Measurements from ENCODE around the gene SMIM41. TPM values are rescaled to one million over a fixed set of nuclear protein-coding genes. Genes with fewer than 3 reads are reported as not detected.

SMIM41 gene
- polyA plus RNA-seq, 3 donors = not detected

- H3K27me3 Mint-ChIP-seq (ENCODE audit: low read depth in 3 of 3) = peaks cover 19 to 51% (median 41%) of the 10 kb centered on the region in 3 donors
- H2AFZ ChIP-seq (ENCODE audit: insufficient read depth, low read depth, low read length, poor library complexity, severe bottlenecking) = no peak overlapping the region
- no peaks in the 10 kb centered on the region for H3K4me1 Mint-ChIP-seq
- no peak for TF ChIP-seq CTCF (IDR thresholded peaks at IDR 0.05)
- intact Hi-C loops (cut with micrococcal nuclease) = no loop called here
- no peaks in the 10 kb centered on the region for H3K36me3 Mint-ChIP-seq
- no peaks in the 10 kb centered on the region for H4K20me1 ChIP-seq (ENCODE audit: insufficient read depth, low read length)
- H3K27ac ChIP-seq (ENCODE audit: low read depth in 1 of 2, low read length in 2 of 2) = no peak overlapping the region
- no peak overlapping the region for H3K4me2 ChIP-seq (replicated peaks; ENCODE audit: extremely low read depth, low read length, poor library complexity, severe bottlenecking)
- no peak overlapping the region for H3K27ac Mint-ChIP-seq
- H3K27me3 ChIP-seq (ENCODE audit: control insufficient read depth in 2 of 2, insufficient read depth in 2 of 2, low read length in 2 of 2) = peaks cover 0 to 17% of the 10 kb centered on the region in 2 donors
- H3K4me3 Mint-ChIP-seq = no peak overlapping the region
- H3K4me1 ChIP-seq (ENCODE audit: control insufficient read depth in 1 of 2, insufficient read depth in 2 of 2, low read length in 2 of 2) = no peaks in the 10 kb centered on the region
- no peak for DNase-seq
- H3K79me2 ChIP-seq (ENCODE audit: insufficient read depth, low read length) = no peaks in the 10 kb centered on the region
- H3K4me3 ChIP-seq (replicated peaks in 1 of 3; ENCODE audit: low read depth in 2 of 3, low read length in 3 of 3) = no peak overlapping the region
- H3K9ac ChIP-seq (ENCODE audit: insufficient read depth, low read length, poor library complexity, severe bottlenecking) = no peak overlapping the region
- no peaks in the 10 kb centered on the region for H3K36me3 ChIP-seq (replicated peaks in 1 of 2; ENCODE audit: control insufficient read depth in 1 of 2, insufficient read depth in 2 of 2, low read length in 2 of 2)
- 39% methylated on average over 3 of the region's 3 CpGs for WGBS (ENCODE audit: insufficient coverage)
- peaks cover 0 to 4% (median 0%) of the 10 kb centered on the region in 7 donors for H3K9me3 Mint-ChIP-seq
- H3K9me3 ChIP-seq (replicated peaks in 1 of 2; ENCODE audit: control insufficient read depth in 1 of 2, insufficient read depth in 1 of 2, low read length in 2 of 2) = no peaks in the 10 kb centered on the region
Measured at GRCh38 chr12:52091061-52091460, 11.6 kb downstream of the SMIM41 start.

- H3K79me2 ChIP-seq (ENCODE audit: insufficient read depth, low read length) = no peaks in the 10 kb centered on the region
- H3K4me3 ChIP-seq (replicated peaks in 1 of 3; ENCODE audit: low read depth in 2 of 3, low read length in 3 of 3) = no peak overlapping the region
- H3K4me2 ChIP-seq (replicated peaks; ENCODE audit: extremely low read depth, low read length, poor library complexity, severe bottlenecking) = no peak overlapping the region
- peaks cover 0 to 17% of the 10 kb centered on the region in 2 donors for H3K27me3 ChIP-seq (ENCODE audit: control insufficient read depth in 2 of 2, insufficient read depth in 2 of 2, low read length in 2 of 2)
- peaks cover 0 to 3% (median 0%) of the 10 kb centered on the region in 7 donors for H3K9me3 Mint-ChIP-seq
- H3K27ac ChIP-seq (ENCODE audit: low read depth in 1 of 2, low read length in 2 of 2) = no peak overlapping the region
- no peaks in the 10 kb centered on the region for H3K4me1 ChIP-seq (ENCODE audit: control insufficient read depth in 1 of 2, insufficient read depth in 2 of 2, low read length in 2 of 2)
- no peaks in the 10 kb centered on the region for H4K20me1 ChIP-seq (ENCODE audit: insufficient read depth, low read length)
- no peak for TF ChIP-seq CTCF (IDR thresholded peaks at IDR 0.05)
- intact Hi-C loops (cut with micrococcal nuclease) = no loop called here
- no peak overlapping the region for H3K4me3 Mint-ChIP-seq
- H3K36me3 ChIP-seq (replicated peaks in 1 of 2; ENCODE audit: control insufficient read depth in 1 of 2, insufficient read depth in 2 of 2, low read length in 2 of 2) = no peaks in the 10 kb centered on the region
- WGBS (ENCODE audit: insufficient coverage) = no CpG with 5 or more reads among the region's 8 CpGs
- H3K36me3 Mint-ChIP-seq = no peaks in the 10 kb centered on the region
- H3K9me3 ChIP-seq (replicated peaks in 1 of 2; ENCODE audit: control insufficient read depth in 1 of 2, insufficient read depth in 1 of 2, low read length in 2 of 2) = no peaks in the 10 kb centered on the region
- H3K27me3 Mint-ChIP-seq (ENCODE audit: low read depth in 3 of 3) = peaks cover 17 to 47% (median 41%) of the 10 kb centered on the region in 3 donors
- H3K4me1 Mint-ChIP-seq = no peaks in the 10 kb centered on the region
- no peak for DNase-seq
- no peak overlapping the region for H2AFZ ChIP-seq (ENCODE audit: insufficient read depth, low read depth, low read length, poor library complexity, severe bottlenecking)
- H3K9ac ChIP-seq (ENCODE audit: insufficient read depth, low read length, poor library complexity, severe bottlenecking) = no peak overlapping the region
- H3K27ac Mint-ChIP-seq = no peak overlapping the region
Measured at GRCh38 chr12:52091869-52092268, 12.4 kb downstream of the SMIM41 start.

Measured in CD14-positive monocyte (primary cell).